ENCODE results near the gene COQ8A. TPM values are rescaled to one million over a fixed set of nuclear protein-coding genes. Genes with fewer than 3 reads are reported as not detected.

Gene COQ8A
- total RNA-seq, 1 experiment from 2014 or later, result 39.4 TPM

DNA sequence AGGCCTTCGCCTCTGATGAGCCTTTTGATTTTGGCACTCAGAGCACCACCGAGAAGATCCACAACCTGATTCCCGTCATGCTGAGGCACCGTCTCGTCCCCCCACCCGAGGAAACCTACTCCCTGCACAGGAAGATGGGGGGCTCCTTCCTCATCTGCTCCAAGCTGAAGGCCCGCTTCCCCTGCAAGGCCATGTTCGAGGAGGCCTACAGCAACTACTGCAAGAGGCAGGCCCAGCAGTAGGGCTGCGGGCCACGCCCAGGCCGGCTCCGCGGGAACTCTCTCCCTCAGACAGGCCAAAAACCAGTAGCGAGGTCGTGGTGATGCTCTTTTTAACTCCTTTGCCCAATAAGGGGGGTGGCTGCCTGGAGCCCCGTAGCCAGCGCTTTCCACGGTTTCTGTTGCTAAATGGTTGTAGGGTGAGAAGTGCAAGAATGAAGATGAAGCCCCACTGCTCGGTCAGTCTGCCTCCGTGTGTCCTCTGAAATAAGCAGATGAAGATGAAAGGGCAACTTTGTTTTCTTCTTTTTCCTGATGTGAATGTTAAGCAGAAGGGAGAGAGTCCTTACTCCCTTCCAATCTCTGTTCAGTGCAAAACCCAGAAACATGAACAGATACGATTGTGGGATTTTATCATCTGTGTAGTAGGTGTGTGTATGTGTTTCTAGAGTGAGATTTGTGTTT lies 46.5 kb downstream of the COQ8A start:
- Mint-ChIP-seq H3K4me3 (no peak overlapping the region), H3K36me3 (peaks cover 17% of the 10 kb centered on the region), H3K27me3 (ENCODE audit: low read depth) (no peaks in the 10 kb centered on the region), H3K27ac (no peak overlapping the region; the same call in 1 of the 2 replicates), H3K4me1 (peaks cover 12% of the 10 kb centered on the region), H3K9me3 (no peaks in the 10 kb centered on the region)
- ATAC-seq, result no peak
- DNase-seq (ENCODE audit: low spot score), result no peak
- ChIA-PET CTCF (no interaction called here), POLR2A (no interaction called here)
- TF ChIP-seq NR2C2 (CRISPR knock-in tag; IDR thresholded peaks at IDR 0.05), result no peak
- TF ChIP-seq HMGA2 (CRISPR knock-in tag; IDR thresholded peaks at IDR 0.05), result no peak
- no peak for TF ChIP-seq NR1H2 (CRISPR knock-in tag; IDR thresholded peaks at IDR 0.05)
- TF ChIP-seq, protein P1, sequence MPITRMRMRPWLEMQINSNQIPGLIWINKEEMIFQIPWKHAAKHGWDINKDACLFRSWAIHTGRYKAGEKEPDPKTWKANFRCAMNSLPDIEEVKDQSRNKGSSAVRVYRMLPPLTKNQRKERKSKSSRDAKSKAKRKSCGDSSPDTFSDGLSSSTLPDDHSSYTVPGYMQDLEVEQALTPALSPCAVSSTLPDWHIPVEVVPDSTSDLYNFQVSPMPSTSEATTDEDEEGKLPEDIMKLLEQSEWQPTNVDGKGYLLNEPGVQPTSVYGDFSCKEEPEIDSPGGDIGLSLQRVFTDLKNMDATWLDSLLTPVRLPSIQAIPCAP (CRISPR knock-in tag; IDR thresholded peaks at IDR 0.05), result no peak
- TF ChIP-seq CBFB (CRISPR knock-in tag; IDR thresholded peaks at IDR 0.05; ENCODE audit: low read depth), result no peak
- TF ChIP-seq, protein P2, sequence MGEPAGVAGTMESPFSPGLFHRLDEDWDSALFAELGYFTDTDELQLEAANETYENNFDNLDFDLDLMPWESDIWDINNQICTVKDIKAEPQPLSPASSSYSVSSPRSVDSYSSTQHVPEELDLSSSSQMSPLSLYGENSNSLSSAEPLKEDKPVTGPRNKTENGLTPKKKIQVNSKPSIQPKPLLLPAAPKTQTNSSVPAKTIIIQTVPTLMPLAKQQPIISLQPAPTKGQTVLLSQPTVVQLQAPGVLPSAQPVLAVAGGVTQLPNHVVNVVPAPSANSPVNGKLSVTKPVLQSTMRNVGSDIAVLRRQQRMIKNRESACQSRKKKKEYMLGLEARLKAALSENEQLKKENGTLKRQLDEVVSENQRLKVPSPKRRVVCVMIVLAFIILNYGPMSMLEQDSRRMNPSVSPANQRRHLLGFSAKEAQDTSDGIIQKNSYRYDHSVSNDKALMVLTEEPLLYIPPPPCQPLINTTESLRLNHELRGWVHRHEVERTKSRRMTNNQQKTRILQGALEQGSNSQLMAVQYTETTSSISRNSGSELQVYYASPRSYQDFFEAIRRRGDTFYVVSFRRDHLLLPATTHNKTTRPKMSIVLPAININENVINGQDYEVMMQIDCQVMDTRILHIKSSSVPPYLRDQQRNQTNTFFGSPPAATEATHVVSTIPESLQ (CRISPR knock-in tag; IDR thresholded peaks at IDR 0.05), result no peak
- TF ChIP-seq OVOL2 (CRISPR knock-in tag; IDR thresholded peaks at IDR 0.05; ENCODE audit: borderline replicate concordance), result no peak
- TF ChIP-seq PRRX2 (CRISPR knock-in tag; IDR thresholded peaks at IDR 0.05), result no peak
- TF ChIP-seq, protein P3, sequence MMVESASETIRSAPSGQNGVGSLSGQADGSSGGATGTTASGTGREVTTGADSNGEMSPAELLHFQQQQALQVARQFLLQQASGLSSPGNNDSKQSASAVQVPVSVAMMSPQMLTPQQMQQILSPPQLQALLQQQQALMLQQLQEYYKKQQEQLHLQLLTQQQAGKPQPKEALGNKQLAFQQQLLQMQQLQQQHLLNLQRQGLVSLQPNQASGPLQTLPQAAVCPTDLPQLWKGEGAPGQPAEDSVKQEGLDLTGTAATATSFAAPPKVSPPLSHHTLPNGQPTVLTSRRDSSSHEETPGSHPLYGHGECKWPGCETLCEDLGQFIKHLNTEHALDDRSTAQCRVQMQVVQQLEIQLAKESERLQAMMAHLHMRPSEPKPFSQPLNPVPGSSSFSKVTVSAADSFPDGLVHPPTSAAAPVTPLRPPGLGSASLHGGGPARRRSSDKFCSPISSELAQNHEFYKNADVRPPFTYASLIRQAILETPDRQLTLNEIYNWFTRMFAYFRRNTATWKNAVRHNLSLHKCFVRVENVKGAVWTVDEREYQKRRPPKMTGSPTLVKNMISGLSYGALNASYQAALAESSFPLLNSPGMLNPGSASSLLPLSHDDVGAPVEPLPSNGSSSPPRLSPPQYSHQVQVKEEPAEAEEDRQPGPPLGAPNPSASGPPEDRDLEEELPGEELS (CRISPR knock-in tag; IDR thresholded peaks at IDR 0.05), result no peak
- TF ChIP-seq, protein P4, sequence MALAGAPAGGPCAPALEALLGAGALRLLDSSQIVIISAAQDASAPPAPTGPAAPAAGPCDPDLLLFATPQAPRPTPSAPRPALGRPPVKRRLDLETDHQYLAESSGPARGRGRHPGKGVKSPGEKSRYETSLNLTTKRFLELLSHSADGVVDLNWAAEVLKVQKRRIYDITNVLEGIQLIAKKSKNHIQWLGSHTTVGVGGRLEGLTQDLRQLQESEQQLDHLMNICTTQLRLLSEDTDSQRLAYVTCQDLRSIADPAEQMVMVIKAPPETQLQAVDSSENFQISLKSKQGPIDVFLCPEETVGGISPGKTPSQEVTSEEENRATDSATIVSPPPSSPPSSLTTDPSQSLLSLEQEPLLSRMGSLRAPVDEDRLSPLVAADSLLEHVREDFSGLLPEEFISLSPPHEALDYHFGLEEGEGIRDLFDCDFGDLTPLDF (CRISPR knock-in tag; IDR thresholded peaks at IDR 0.05), result no peak

DNA sequence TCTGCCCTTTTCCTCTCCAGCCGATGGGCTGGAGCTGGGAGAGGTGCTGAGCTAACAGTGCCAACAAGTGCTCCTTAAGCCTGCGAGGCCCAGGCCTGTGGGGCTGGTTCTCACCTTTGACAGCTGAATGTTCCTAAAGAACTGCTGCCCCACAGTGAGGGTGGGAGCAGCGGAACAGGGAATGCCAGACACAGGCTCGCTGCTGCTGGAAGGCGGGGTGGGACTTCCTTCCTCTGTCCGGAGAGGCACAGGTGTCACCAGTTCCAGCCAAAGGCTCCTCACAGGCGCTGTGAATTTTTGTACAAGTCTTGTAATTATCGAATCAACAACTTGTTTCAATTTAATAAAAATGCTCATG lies 47.1 kb downstream of the COQ8A start:
- H3K9me3 Mint-ChIP-seq, result no peaks in the 10 kb centered on the region
- H3K4me1 Mint-ChIP-seq, result peaks cover 12% of the 10 kb centered on the region
- CTCF ChIA-PET, result no interaction called here
- no peak overlapping the region for H3K4me3 Mint-ChIP-seq
- TF ChIP-seq, protein P5, sequence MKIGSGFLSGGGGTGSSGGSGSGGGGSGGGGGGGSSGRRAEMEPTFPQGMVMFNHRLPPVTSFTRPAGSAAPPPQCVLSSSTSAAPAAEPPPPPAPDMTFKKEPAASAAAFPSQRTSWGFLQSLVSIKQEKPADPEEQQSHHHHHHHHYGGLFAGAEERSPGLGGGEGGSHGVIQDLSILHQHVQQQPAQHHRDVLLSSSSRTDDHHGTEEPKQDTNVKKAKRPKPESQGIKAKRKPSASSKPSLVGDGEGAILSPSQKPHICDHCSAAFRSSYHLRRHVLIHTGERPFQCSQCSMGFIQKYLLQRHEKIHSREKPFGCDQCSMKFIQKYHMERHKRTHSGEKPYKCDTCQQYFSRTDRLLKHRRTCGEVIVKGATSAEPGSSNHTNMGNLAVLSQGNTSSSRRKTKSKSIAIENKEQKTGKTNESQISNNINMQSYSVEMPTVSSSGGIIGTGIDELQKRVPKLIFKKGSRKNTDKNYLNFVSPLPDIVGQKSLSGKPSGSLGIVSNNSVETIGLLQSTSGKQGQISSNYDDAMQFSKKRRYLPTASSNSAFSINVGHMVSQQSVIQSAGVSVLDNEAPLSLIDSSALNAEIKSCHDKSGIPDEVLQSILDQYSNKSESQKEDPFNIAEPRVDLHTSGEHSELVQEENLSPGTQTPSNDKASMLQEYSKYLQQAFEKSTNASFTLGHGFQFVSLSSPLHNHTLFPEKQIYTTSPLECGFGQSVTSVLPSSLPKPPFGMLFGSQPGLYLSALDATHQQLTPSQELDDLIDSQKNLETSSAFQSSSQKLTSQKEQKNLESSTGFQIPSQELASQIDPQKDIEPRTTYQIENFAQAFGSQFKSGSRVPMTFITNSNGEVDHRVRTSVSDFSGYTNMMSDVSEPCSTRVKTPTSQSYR (CRISPR knock-in tag; IDR thresholded peaks at IDR 0.05), result no peak
- ATAC-seq (no peak), DNase-seq (ENCODE audit: low spot score) (no peak)
- H3K27ac Mint-ChIP-seq, result no peak overlapping the region; the same call in 1 of the 2 replicates
- no peaks in the 10 kb centered on the region for H3K27me3 Mint-ChIP-seq (ENCODE audit: low read depth)
- H3K36me3 Mint-ChIP-seq, result peaks cover 17% of the 10 kb centered on the region
- POLR2A ChIA-PET, result no interaction called here

DNA sequence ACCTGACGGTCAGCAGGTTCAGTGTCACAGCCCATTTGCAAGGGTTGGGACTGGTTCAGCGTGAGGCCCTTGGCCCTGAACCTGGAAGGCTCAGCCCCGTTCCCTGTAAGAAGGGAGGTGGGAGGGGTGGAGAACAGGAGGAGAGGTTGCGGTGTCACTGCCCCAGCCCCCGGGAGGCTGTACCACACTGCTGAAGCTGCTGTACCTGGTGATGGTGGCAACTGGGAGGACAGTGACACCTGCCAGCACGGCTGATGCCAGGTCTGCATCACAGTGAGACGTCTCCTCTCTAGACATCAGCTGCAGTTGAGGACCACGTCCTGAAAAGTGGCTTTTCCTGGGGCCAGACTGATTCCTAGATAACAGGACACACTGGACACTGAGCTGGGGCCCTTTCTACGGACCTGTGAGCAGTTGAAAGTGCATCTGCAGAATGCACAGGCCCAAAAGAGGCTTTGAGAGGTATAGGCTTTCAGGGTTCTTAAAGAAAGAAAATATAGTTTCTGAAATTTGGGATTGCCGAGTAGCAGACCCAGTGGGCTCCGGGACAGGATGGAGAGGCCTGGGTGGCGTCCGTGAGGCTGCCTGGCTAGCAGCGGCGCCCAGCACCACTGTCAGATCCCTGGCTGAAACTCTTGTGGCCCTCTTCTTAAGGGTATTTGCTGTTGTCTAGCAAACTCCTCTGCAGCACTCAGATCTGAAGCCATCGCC lies 47.7 kb downstream of the COQ8A start:
- ChIA-PET POLR2A (no interaction called here), CTCF (no interaction called here)
- ATAC-seq, result no peak
- no peaks in the 10 kb centered on the region for H3K27me3 Mint-ChIP-seq (ENCODE audit: low read depth)
- H3K9me3 Mint-ChIP-seq, result no peaks in the 10 kb centered on the region
- H3K27ac Mint-ChIP-seq, result peak overlapping the region; percentile 87
- peaks cover 17% of the 10 kb centered on the region for H3K36me3 Mint-ChIP-seq
- no peak overlapping the region for H3K4me3 Mint-ChIP-seq
- H3K4me1 Mint-ChIP-seq, result peaks cover 12% of the 10 kb centered on the region
- no peak for DNase-seq (ENCODE audit: low spot score)
- TF ChIP-seq, protein P6, sequence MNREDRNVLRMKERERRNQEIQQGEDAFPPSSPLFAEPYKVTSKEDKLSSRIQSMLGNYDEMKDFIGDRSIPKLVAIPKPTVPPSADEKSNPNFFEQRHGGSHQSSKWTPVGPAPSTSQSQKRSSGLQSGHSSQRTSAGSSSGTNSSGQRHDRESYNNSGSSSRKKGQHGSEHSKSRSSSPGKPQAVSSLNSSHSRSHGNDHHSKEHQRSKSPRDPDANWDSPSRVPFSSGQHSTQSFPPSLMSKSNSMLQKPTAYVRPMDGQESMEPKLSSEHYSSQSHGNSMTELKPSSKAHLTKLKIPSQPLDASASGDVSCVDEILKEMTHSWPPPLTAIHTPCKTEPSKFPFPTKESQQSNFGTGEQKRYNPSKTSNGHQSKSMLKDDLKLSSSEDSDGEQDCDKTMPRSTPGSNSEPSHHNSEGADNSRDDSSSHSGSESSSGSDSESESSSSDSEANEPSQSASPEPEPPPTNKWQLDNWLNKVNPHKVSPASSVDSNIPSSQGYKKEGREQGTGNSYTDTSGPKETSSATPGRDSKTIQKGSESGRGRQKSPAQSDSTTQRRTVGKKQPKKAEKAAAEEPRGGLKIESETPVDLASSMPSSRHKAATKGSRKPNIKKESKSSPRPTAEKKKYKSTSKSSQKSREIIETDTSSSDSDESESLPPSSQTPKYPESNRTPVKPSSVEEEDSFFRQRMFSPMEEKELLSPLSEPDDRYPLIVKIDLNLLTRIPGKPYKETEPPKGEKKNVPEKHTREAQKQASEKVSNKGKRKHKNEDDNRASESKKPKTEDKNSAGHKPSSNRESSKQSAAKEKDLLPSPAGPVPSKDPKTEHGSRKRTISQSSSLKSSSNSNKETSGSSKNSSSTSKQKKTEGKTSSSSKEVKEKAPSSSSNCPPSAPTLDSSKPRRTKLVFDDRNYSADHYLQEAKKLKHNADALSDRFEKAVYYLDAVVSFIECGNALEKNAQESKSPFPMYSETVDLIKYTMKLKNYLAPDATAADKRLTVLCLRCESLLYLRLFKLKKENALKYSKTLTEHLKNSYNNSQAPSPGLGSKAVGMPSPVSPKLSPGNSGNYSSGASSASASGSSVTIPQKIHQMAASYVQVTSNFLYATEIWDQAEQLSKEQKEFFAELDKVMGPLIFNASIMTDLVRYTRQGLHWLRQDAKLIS (CRISPR knock-in tag; IDR thresholded peaks at IDR 0.05; ENCODE audit: borderline replicate concordance), result no peak
- TF ChIP-seq CREB1 (CRISPR knock-in tag; IDR thresholded peaks at IDR 0.05) (no peak), NFE2L1 (CRISPR knock-in tag; IDR thresholded peaks at IDR 0.05) (no peak)
- TF ChIP-seq, protein P3 (CRISPR knock-in tag; IDR thresholded peaks at IDR 0.05), result no peak

All from WTC11 (cell line).